CD4-positive, alpha-beta T cell (primary cell): Measurements from ENCODE around the gene GALNTL6. TPM values are rescaled to one million over a fixed set of nuclear protein-coding genes. Genes with fewer than 3 reads are reported as not detected.

Source experiments
- ATAC-seq: fragments of 200-7000 bp; cut with Tn5 transposase; one replicate; pipeline ENCODE4 v1.10.0; 2022; ENCODE audit warnings: mild to moderate bottlenecking; ENCODE audit not compliant: poor library complexity
- CTCF ChIA-PET: fragments of 350-600 bp; sonication (Branson Sonifier 250); formaldehyde crosslinking; loops from one replicate; lab custom pipeline; 2021; ENCODE audit warnings: antibody characterized with exemption, inconsistent platforms; lab: Charles Lee
- POLR2A ChIA-PET: fragments of 350-600 bp; sonication (Branson Sonifier 250); formaldehyde crosslinking; loops from one replicate; lab custom pipeline; 2021; ENCODE audit warnings: antibody characterized with exemption, inconsistent platforms; lab: Charles Lee
- DNase-seq, 14 experiments: peaks; one replicate each; pipeline ENCODE4 v3.0.0-alpha.2; 2013 to 2020; ENCODE audit warnings: mixed read lengths in 2 of 14
- H3K27ac ChIP-seq, 2 donors: one replicate each; pipeline versions ENCODE4 v1.5.1 to v1.7.0; 2013; ENCODE audit warnings: low read length in 2 of 2, low read depth in 1 of 2, mild to moderate bottlenecking in 1 of 2
- H3K27me3 ChIP-seq, 2 experiments: 1 replicate in 1 of 2; 2 replicates in 1 of 2; pipeline versions ENCODE4 v1.6.1 to v1.7.0; 2013; ENCODE audit warnings: low read length in 2 of 2, control low read depth in 1 of 2, mild to moderate bottlenecking in 1 of 2, moderate library complexity in 1 of 2; ENCODE audit not compliant: insufficient read depth in 2 of 2, control insufficient read depth in 1 of 2
- H3K36me3 ChIP-seq: one replicate; pipeline ENCODE4 v1.6.1; 2013; ENCODE audit warnings: low read length, control low read depth; ENCODE audit not compliant: insufficient read depth
- H3K4me1 ChIP-seq: one replicate; pipeline ENCODE4 v1.6.1; 2013; ENCODE audit warnings: low read length, control low read depth; ENCODE audit not compliant: insufficient read depth
- H3K4me3 ChIP-seq: one replicate; pipeline ENCODE4 v1.5.1; 2013; ENCODE audit warnings: mild to moderate bottlenecking, low read length, moderate library complexity
- H3K9me3 ChIP-seq, 2 experiments: 1 replicate in 1 of 2; 2 replicates in 1 of 2; pipeline versions ENCODE4 v1.6.1 to v1.7.0; 2013; ENCODE audit warnings: low read length in 2 of 2, mild to moderate bottlenecking in 2 of 2, control low read depth in 1 of 2, moderate library complexity in 1 of 2; ENCODE audit not compliant: control insufficient read depth in 1 of 2, insufficient read depth in 1 of 2
- H3K27ac Mint-ChIP-seq: one replicate; pipeline ENCODE4 v1.8.0; 2020; ENCODE audit warnings: mixed read lengths
- H3K27me3 Mint-ChIP-seq: one replicate; pipeline ENCODE4 v1.8.0; 2021; ENCODE audit warnings: mixed read lengths
- H3K36me3 Mint-ChIP-seq: one replicate; pipeline ENCODE4 v1.8.0; 2021; ENCODE audit warnings: low read depth, mixed read lengths
- H3K4me1 Mint-ChIP-seq: one replicate; pipeline ENCODE4 v1.8.0; 2021; ENCODE audit warnings: low read depth, mixed read lengths
- H3K4me3 Mint-ChIP-seq: one replicate; pipeline ENCODE4 v1.8.0; 2020; ENCODE audit warnings: mild to moderate bottlenecking, mixed read lengths
- H3K9me3 Mint-ChIP-seq: one replicate; pipeline ENCODE4 v1.8.0; 2020; ENCODE audit warnings: mixed read lengths
- intact Hi-C, 2 experiments: fragments of 100-400 bp; cut with DNase I in 1 of 2; cut with micrococcal nuclease in 1 of 2; formaldehyde crosslinking; loops; one replicate each; pipeline versions ENCODE4 v1.15.1 to v1.9.0; 2023 to 2025; cut with DNase I, micrococcal nuclease
- total RNA-seq, 174 experiments: library from RNA in 2 of 174; stranded (reverse) in 2 of 174; gene quantifications; one replicate each; pipeline ENCODE4 v1.2.3 and lab custom pipeline; 2021 to 2026
- TF ChIP-seq, protein P1 (sequence below): fragments of 200-600 bp; IDR thresholded peaks from one replicate; pipeline ENCODE4 v1.8.0; 2022; ENCODE audit warnings: antibody characterized with exemption, mild to moderate bottlenecking

GALNTL6 gene
- total RNA-seq, 2 experiments from 2014 or later, result not detected

GRCh38 chr4:172173206-172173605 is 360.0 kb downstream of the GALNTL6 start:
- Histone ChIP-seq H3K27ac (no peak overlapping the region), H3K4me1 (no peaks in the 10 kb centered on the region), H3K9me3 (no peaks in the 10 kb centered on the region), H3K4me3 (no peak overlapping the region), H3K27me3 (no peaks in the 10 kb centered on the region), H3K36me3 (no peaks in the 10 kb centered on the region)
- no peaks in the 10 kb centered on the region for H3K27me3 Mint-ChIP-seq
- no peaks in the 10 kb centered on the region for H3K36me3 Mint-ChIP-seq
- intact Hi-C loops, result no loop called here
- ATAC-seq (no peak), DNase-seq (no peak)
- no peaks in the 10 kb centered on the region for H3K4me1 Mint-ChIP-seq
- H3K27ac Mint-ChIP-seq, result no peak overlapping the region
- H3K4me3 Mint-ChIP-seq, result no peak overlapping the region
- peaks cover 9% of the 10 kb centered on the region for H3K9me3 Mint-ChIP-seq
- POLR2A ChIA-PET, result no interaction called here
- CTCF ChIA-PET, result no interaction called here
- TF ChIP-seq, protein P1, sequence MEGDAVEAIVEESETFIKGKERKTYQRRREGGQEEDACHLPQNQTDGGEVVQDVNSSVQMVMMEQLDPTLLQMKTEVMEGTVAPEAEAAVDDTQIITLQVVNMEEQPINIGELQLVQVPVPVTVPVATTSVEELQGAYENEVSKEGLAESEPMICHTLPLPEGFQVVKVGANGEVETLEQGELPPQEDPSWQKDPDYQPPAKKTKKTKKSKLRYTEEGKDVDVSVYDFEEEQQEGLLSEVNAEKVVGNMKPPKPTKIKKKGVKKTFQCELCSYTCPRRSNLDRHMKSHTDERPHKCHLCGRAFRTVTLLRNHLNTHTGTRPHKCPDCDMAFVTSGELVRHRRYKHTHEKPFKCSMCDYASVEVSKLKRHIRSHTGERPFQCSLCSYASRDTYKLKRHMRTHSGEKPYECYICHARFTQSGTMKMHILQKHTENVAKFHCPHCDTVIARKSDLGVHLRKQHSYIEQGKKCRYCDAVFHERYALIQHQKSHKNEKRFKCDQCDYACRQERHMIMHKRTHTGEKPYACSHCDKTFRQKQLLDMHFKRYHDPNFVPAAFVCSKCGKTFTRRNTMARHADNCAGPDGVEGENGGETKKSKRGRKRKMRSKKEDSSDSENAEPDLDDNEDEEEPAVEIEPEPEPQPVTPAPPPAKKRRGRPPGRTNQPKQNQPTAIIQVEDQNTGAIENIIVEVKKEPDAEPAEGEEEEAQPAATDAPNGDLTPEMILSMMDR, result no peak

DNA sequence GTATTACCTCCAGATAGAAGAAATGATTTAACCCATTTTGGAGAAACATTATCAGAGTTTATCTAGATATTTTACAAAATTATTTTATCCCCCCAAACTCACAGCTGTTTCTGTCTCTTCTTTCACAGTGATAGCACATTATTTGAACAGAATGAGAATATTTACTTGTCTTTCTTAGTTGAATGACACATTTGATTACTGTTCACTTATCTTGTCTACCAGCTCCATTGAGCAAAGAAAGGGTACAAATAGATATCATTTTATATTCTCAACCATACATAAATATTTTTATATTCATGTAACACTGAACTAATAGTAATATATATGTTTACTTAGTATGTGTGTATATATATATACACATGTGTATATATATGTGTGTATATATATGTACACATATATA is 364.2 kb downstream of the GALNTL6 start:
- Histone ChIP-seq H3K4me3 (no peak overlapping the region), H3K9me3 (no peaks in the 10 kb centered on the region), H3K4me1 (no peaks in the 10 kb centered on the region), H3K27me3 (no peaks in the 10 kb centered on the region), H3K36me3 (no peaks in the 10 kb centered on the region), H3K27ac (no peak overlapping the region)
- ATAC-seq (no peak), DNase-seq (no peak)
- ChIA-PET CTCF (no interaction called here), POLR2A (no interaction called here)
- Mint-ChIP-seq H3K27ac (no peak overlapping the region), H3K4me1 (no peaks in the 10 kb centered on the region), H3K4me3 (no peak overlapping the region), H3K9me3 (peaks cover 5% of the 10 kb centered on the region), H3K27me3 (no peaks in the 10 kb centered on the region), H3K36me3 (no peaks in the 10 kb centered on the region)
- TF ChIP-seq, protein P1, result no peak
- intact Hi-C loops, result no loop called here

- Histone ChIP-seq H3K9me3 (peaks cover 0 to 14% of the 10 kb centered on the region in 2 experiments), H3K27ac (no peak overlapping the region), H3K36me3 (no peaks in the 10 kb centered on the region), H3K4me1 (no peaks in the 10 kb centered on the region), H3K4me3 (no peak overlapping the region), H3K27me3 (no peaks in the 10 kb centered on the region)
- ChIA-PET CTCF (no interaction called here), POLR2A (no interaction called here)
- H3K27ac Mint-ChIP-seq, result no peak overlapping the region
- no peaks in the 10 kb centered on the region for H3K36me3 Mint-ChIP-seq
- H3K9me3 Mint-ChIP-seq, result no peaks in the 10 kb centered on the region
- ATAC-seq (no peak), DNase-seq (no peak)
- H3K4me1 Mint-ChIP-seq, result no peaks in the 10 kb centered on the region
- TF ChIP-seq, protein P1, result no peak
- intact Hi-C loops, result no loop called here
- no peak overlapping the region for H3K4me3 Mint-ChIP-seq
- H3K27me3 Mint-ChIP-seq, result no peaks in the 10 kb centered on the region
Observed at GRCh38 chr4:172188248-172188988, 375.2 kb downstream of the GALNTL6 start.
